NB4 (cell line): ENCODE data around the gene LMOD1.

Experiments
- POLR2A ChIP-seq: IDR thresholded peaks from 2 replicates; pipeline ENCODE4 v1.6.1; 2011; ENCODE audit warnings: mild to moderate bottlenecking; ENCODE audit not compliant: insufficient read length; ENCODE audit errors: extremely low read depth
- TF ChIP-seq, protein P1 (sequence below): IDR thresholded peaks from one replicate; pipeline ENCODE4 v1.5.1; 2012; ENCODE audit warnings: low read depth, low read length
- TF ChIP-seq, protein P2 (sequence below): IDR thresholded peaks from 2 replicates; pipeline ENCODE4 v1.6.1; 2011; ENCODE audit warnings: low read depth, low read length

DNA sequence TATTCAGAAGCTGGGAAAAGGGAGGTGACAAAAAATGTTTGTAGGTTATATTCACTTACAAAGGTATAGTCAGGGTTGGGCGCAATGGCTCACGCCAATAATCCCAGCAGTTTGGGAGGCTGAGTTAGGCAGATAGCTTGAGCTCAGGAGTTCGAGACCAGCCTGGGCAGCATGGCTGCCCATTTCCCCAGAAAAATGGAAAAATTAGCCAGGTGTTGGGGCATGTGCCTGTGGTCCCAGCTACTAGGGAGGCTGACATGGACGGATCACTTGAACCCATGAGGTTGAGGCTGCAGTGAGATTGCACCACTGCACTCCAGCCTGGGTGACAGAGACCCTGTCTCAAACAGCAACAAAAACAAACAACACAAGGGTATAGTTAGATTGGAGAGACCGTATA is 12.0 kb upstream of the LMOD1 start:
- TF ChIP-seq, protein P1, sequence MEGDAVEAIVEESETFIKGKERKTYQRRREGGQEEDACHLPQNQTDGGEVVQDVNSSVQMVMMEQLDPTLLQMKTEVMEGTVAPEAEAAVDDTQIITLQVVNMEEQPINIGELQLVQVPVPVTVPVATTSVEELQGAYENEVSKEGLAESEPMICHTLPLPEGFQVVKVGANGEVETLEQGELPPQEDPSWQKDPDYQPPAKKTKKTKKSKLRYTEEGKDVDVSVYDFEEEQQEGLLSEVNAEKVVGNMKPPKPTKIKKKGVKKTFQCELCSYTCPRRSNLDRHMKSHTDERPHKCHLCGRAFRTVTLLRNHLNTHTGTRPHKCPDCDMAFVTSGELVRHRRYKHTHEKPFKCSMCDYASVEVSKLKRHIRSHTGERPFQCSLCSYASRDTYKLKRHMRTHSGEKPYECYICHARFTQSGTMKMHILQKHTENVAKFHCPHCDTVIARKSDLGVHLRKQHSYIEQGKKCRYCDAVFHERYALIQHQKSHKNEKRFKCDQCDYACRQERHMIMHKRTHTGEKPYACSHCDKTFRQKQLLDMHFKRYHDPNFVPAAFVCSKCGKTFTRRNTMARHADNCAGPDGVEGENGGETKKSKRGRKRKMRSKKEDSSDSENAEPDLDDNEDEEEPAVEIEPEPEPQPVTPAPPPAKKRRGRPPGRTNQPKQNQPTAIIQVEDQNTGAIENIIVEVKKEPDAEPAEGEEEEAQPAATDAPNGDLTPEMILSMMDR = no peak
- TF ChIP-seq POLR2A = no peak
- TF ChIP-seq, protein P2, sequence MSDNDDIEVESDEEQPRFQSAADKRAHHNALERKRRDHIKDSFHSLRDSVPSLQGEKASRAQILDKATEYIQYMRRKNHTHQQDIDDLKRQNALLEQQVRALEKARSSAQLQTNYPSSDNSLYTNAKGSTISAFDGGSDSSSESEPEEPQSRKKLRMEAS = no peak
